B cell (primary cell): ENCODE data around the gene GFAP. TPM values are rescaled to one million over a fixed set of nuclear protein-coding genes. Genes with fewer than 3 reads are reported as not detected.

ENCODE experiments used
- ATAC-seq: fragments of 200-7000 bp; cut with Tn5 transposase; one replicate; pipeline ENCODE4 v1.10.0; 2021; ENCODE audit warnings: low read depth, mild to moderate bottlenecking, moderate number of reproducible peaks, moderate library complexity
- CTCF ChIA-PET: fragments of 350-600 bp; sonication (Branson Sonifier 250); formaldehyde crosslinking; loops from one replicate; lab custom pipeline; 2021; ENCODE audit warnings: antibody characterized with exemption, inconsistent platforms; lab: Charles Lee
- POLR2A ChIA-PET: fragments of 350-600 bp; sonication (Branson Sonifier 250); formaldehyde crosslinking; loops from one replicate; lab custom pipeline; 2021; ENCODE audit warnings: antibody characterized with exemption; lab: Charles Lee
- DNase-seq: peaks from one replicate; pipeline ENCODE4 v3.0.0; 2013
- H2AFZ ChIP-seq: 2 replicates; pipeline ENCODE4 v1.6.1; 2012; ENCODE audit warnings: mild to moderate bottlenecking, low read depth, low read length; ENCODE audit not compliant: insufficient read depth, poor library complexity, severe bottlenecking
- H3K27ac ChIP-seq, 2 donors: 1 replicate in 1 of 2; 2 replicates in 1 of 2; pipeline ENCODE4 v1.5.1; 2012 to 2013; ENCODE audit warnings: low read length in 2 of 2, mild to moderate bottlenecking in 2 of 2, moderate library complexity in 1 of 2
- H3K27me3 ChIP-seq, 4 experiments: fragments of 200-600 bp in 1 of 4; sonication (generic) in 1 of 4; replicated peaks in 1 of 4; 1 replicate in 2 of 4; 2 replicates in 2 of 4; pipeline versions ENCODE4 v1.6.1 to v1.7.0; 2013 to 2016; ENCODE audit warnings: low read length in 3 of 4, mild to moderate bottlenecking in 2 of 4, mixed read lengths in 1 of 4, moderate library complexity in 1 of 4; ENCODE audit not compliant: insufficient read depth in 4 of 4, control insufficient read depth in 3 of 4; ENCODE audit errors: control extremely low read depth in 1 of 4
- H3K36me3 ChIP-seq, 2 experiments: replicated peaks in 1 of 2; 1 replicate in 1 of 2; 2 replicates in 1 of 2; pipeline versions ENCODE4 v1.6.1 to v1.7.1; 2013; ENCODE audit warnings: low read length in 1 of 2; ENCODE audit not compliant: insufficient read depth in 2 of 2, control insufficient read depth in 1 of 2; ENCODE audit errors: control extremely low read depth in 1 of 2, extremely low read depth in 1 of 2
- H3K4me1 ChIP-seq, 2 donors: fragments of 200-600 bp in 1 of 2; sonication (generic) in 1 of 2; 1 replicate in 1 of 2; 2 replicates in 1 of 2; pipeline versions ENCODE4 v1.5.1 to v1.6.1; 2013 to 2017; ENCODE audit warnings: low read length in 2 of 2; ENCODE audit not compliant: control insufficient read depth in 2 of 2, insufficient read depth in 2 of 2
- H3K4me2 ChIP-seq: replicated peaks from 2 replicates; pipeline ENCODE3; 2012; ENCODE audit warnings: mild to moderate bottlenecking, low read depth, low read length; ENCODE audit not compliant: poor library complexity, severe bottlenecking
- H3K4me3 ChIP-seq, 5 experiments: fragments of 200-600 bp in 1 of 5; sonication (generic) in 1 of 5; 1 replicate in 3 of 5; 2 replicates in 2 of 5; pipeline versions ENCODE4 v1.5.1 to v1.7.0; 2011 to 2016; ENCODE audit warnings: low read length in 4 of 5, mild to moderate bottlenecking in 4 of 5, low read depth in 2 of 5, control low read depth in 1 of 5, moderate library complexity in 1 of 5; ENCODE audit not compliant: insufficient read depth in 1 of 5; ENCODE audit errors: control extremely low read depth in 1 of 5, extremely low read depth in 1 of 5
- H3K79me2 ChIP-seq: fragments of 200-600 bp; sonication (generic); one replicate; pipeline ENCODE4 v1.6.0; 2016; ENCODE audit warnings: low read length; ENCODE audit not compliant: control insufficient read depth, insufficient read depth
- H3K9ac ChIP-seq: fragments of 200-600 bp; sonication (generic); 2 replicates; pipeline ENCODE4 v1.6.1; 2017; ENCODE audit warnings: mild to moderate bottlenecking, low read length, moderate library complexity
- H3K9me3 ChIP-seq, 3 donors: one replicate each; pipeline versions ENCODE4 v1.6.1 to v1.7.1; 2013; ENCODE audit warnings: low read length in 2 of 3; ENCODE audit not compliant: control insufficient read depth in 2 of 3, insufficient read depth in 1 of 3; ENCODE audit errors: control extremely low read depth in 1 of 3
- H4K20me1 ChIP-seq: 2 replicates; pipeline ENCODE4 v1.6.0; 2012; ENCODE audit warnings: mild to moderate bottlenecking, low read length; ENCODE audit not compliant: insufficient read depth, control insufficient read depth, poor library complexity, severe bottlenecking
- H3K27ac Mint-ChIP-seq: one replicate; pipeline ENCODE4 v1.8.0; 2021; ENCODE audit warnings: mixed read lengths
- H3K27me3 Mint-ChIP-seq: one replicate; pipeline ENCODE4 v1.8.0; 2021; ENCODE audit warnings: mixed read lengths
- H3K4me1 Mint-ChIP-seq: one replicate; pipeline ENCODE4 v1.8.0; 2021; ENCODE audit warnings: mixed read lengths
- H3K4me3 Mint-ChIP-seq: one replicate; pipeline ENCODE4 v1.8.0; 2021; ENCODE audit warnings: mixed read lengths
- H3K9me3 Mint-ChIP-seq: one replicate; pipeline ENCODE4 v1.8.0; 2022; ENCODE audit warnings: mixed read lengths; ENCODE audit not compliant: insufficient read depth
- CTCF ChIP-seq: fragments of 200-600 bp; IDR thresholded peaks from one replicate; pipeline ENCODE4 v1.8.0; 2022; ENCODE audit warnings: antibody characterized with exemption, mild to moderate bottlenecking
- EZH2 ChIP-seq: IDR thresholded peaks from 2 replicates; pipeline ENCODE4 v1.6.1; 2012; ENCODE audit warnings: borderline replicate concordance, low read depth, mild to moderate bottlenecking, moderate library complexity, low read length; ENCODE audit not compliant: insufficient read depth, poor library complexity, severe bottlenecking
- WGBS: methylation state at CpG from one replicate; pipeline ENCODE4 v1.1.5; 2013; ENCODE audit warnings: missing lambda C conversion rate; ENCODE audit not compliant: insufficient coverage; 5-methylcytosine and 5-hydroxymethylcytosine counted together
- intact Hi-C: fragments of 100-400 bp; cut with micrococcal nuclease; formaldehyde crosslinking; loops from one replicate; pipeline ENCODE4 v1.10.0; 2022
- polyA plus RNA-seq: library from polyadenylated mRNA; depleted of rRNA; stranded (reverse); fragments of >200 nt; gene quantifications from 2 replicates; pipeline ENCODE4 v1.2.3, GENCODE V29; 2012
- total RNA-seq, 2 donors: library from RNA; stranded (reverse); fragments of 120-200 nt in 1 of 2; gene quantifications; 1 replicate in 1 of 2; 2 replicates in 1 of 2; pipeline versions ENCODE4 v1.2.3 to v1.2.4, GENCODE V29; 2013 to 2022

GFAP gene
- total and polyA plus RNA-seq, 2 donors (not counting 1 experiment from before 2014, with no cell fraction given), result not detected

GRCh38 chr17:44926821-44927525 is 11.7 kb upstream of the GFAP start:
- CTCF ChIA-PET, result interaction anchor here (3.3 kb wide), 1 partner anchor 95 kb away, joined by 12 read pairs; no protein-coding TSS in a partner anchor

More at GRCh38 chr17:44926821-44927525, 11.7 kb upstream of the GFAP start:
- no peak for DNase-seq
- ATAC-seq, result no peak
- no peak overlapping the region for H3K4me3 ChIP-seq
- POLR2A ChIA-PET, result no interaction called here
- no peaks in the 10 kb centered on the region for H3K9me3 Mint-ChIP-seq
- H3K27ac Mint-ChIP-seq, result no peak overlapping the region
- no peaks in the 10 kb centered on the region for H3K9me3 ChIP-seq
- H3K27me3 ChIP-seq, result peaks cover 0 to 6% (median 0%) of the 10 kb centered on the region in 4 experiments
- no peaks in the 10 kb centered on the region for H4K20me1 ChIP-seq
- WGBS, result 96% methylated on average over 6 of the region's 15 CpGs
- no peak for TF ChIP-seq EZH2
- TF ChIP-seq CTCF, result no peak
- intact Hi-C loops, result no loop called here
- no peak overlapping the region for H3K9ac ChIP-seq
- H3K4me3 Mint-ChIP-seq, result no peak overlapping the region
- no peaks in the 10 kb centered on the region for H3K4me1 Mint-ChIP-seq
- H3K4me1 ChIP-seq, result no peaks in the 10 kb centered on the region
- H2AFZ ChIP-seq, result no peak overlapping the region
- no peaks in the 10 kb centered on the region for H3K27me3 Mint-ChIP-seq
- H3K79me2 ChIP-seq, result no peaks in the 10 kb centered on the region
- no peak overlapping the region for H3K27ac ChIP-seq
- H3K4me2 ChIP-seq, result no peak overlapping the region
- no peaks in the 10 kb centered on the region for H3K36me3 ChIP-seq
